WERI-Rb-1 (cell line): ENCODE measurements around the gene IGF2.
A peak's percentile ranks its signal among the peaks of the same experiment; 100 is the strongest.

Experiments used
- DNase-seq: peaks from one replicate; pipeline ENCODE4 v3.0.0-alpha.2; 2020
- H3K27ac ChIP-seq: fragments of 250-450 bp; sonication (Bioruptor Pico); 2 replicates; pipeline ENCODE4 v1.5.1; 2020; ENCODE audit warnings: mild to moderate bottlenecking, moderate library complexity
- H3K27me3 ChIP-seq: fragments of 250-450 bp; sonication (Bioruptor Pico); 2 replicates; pipeline ENCODE4 v1.5.1; 2021; ENCODE audit warnings: mild to moderate bottlenecking, low read depth, moderate library complexity; ENCODE audit not compliant: insufficient read depth, severe bottlenecking
- H3K36me3 ChIP-seq: fragments of 250-450 bp; sonication (Bioruptor Pico); 2 replicates; pipeline ENCODE4 v1.5.1; 2020; ENCODE audit warnings: mild to moderate bottlenecking, moderate library complexity
- H3K4me3 ChIP-seq: 2 replicates; pipeline ENCODE4 v1.5.1; 2011; ENCODE audit warnings: low read depth, mild to moderate bottlenecking, control low read depth, low read length
- H3K9me3 ChIP-seq: fragments of 250-450 bp; sonication (Bioruptor Pico); 2 replicates; pipeline ENCODE4 v1.5.1; 2021; ENCODE audit warnings: mild to moderate bottlenecking, moderate library complexity; ENCODE audit not compliant: severe bottlenecking
- CTCF ChIP-seq: IDR thresholded peaks from 2 replicates; pipeline ENCODE4 v1.5.1; 2011; ENCODE audit warnings: low read depth, mild to moderate bottlenecking, control low read depth, inconsistent platforms, low read length

Gene IGF2

GRCh38 chr11:2123628-2123960 lies 15.6 kb downstream of the IGF2 start:
- DNase-seq = no peak
- TF ChIP-seq CTCF = no peak
- H3K9me3 ChIP-seq = no peaks in the 10 kb centered on the region
- H3K36me3 ChIP-seq = no peaks in the 10 kb centered on the region
- no peak overlapping the region for H3K27ac ChIP-seq
- peaks cover 69% of the 10 kb centered on the region for H3K27me3 ChIP-seq
- no peak overlapping the region for H3K4me3 ChIP-seq

GRCh38 chr11:2122907-2123627 lies 16.1 kb downstream of the IGF2 start:
- H3K27ac ChIP-seq = no peak overlapping the region
- no peaks in the 10 kb centered on the region for H3K9me3 ChIP-seq
- H3K4me3 ChIP-seq = no peak overlapping the region
- no peaks in the 10 kb centered on the region for H3K36me3 ChIP-seq
- H3K27me3 ChIP-seq = peaks cover 69% of the 10 kb centered on the region
- peak; percentile 50 for TF ChIP-seq CTCF
- peak; percentile 31 for DNase-seq

GRCh38 chr11:2122222-2122906 lies 16.8 kb downstream of the IGF2 start:
- Histone ChIP-seq H3K9me3 (peaks cover under 1% of the 10 kb centered on the region), H3K27ac (no peak overlapping the region), H3K27me3 (peaks cover 69% of the 10 kb centered on the region), H3K36me3 (no peaks in the 10 kb centered on the region), H3K4me3 (no peak overlapping the region)
- no peak for TF ChIP-seq CTCF
- DNase-seq = no peak

- Histone ChIP-seq H3K27me3 (peaks cover 76% of the 10 kb centered on the region), H3K4me3 (no peak overlapping the region), H3K36me3 (no peaks in the 10 kb centered on the region), H3K27ac (no peak overlapping the region), H3K9me3 (peaks cover 8% of the 10 kb centered on the region)
- no peak for DNase-seq
- TF ChIP-seq CTCF = no peak
Measured at GRCh38 chr11:2121227-2122130, 17.7 kb downstream of the IGF2 start.

GRCh38 chr11:2120359-2121100 lies 18.7 kb downstream of the IGF2 start:
- no peak for TF ChIP-seq CTCF
- no peak overlapping the region for H3K27ac ChIP-seq
- peaks cover 86% of the 10 kb centered on the region for H3K27me3 ChIP-seq
- H3K36me3 ChIP-seq = no peaks in the 10 kb centered on the region
- peaks cover 15% of the 10 kb centered on the region for H3K9me3 ChIP-seq
- H3K4me3 ChIP-seq = no peak overlapping the region
- DNase-seq = no peak
